HEK293 (cell line): ENCODE measurements around the gene APOE.

Experiments used
- CTCF ChIA-PET: fragments of 350-600 bp; formaldehyde crosslinking; extraction: SDS; loops from one replicate; lab custom pipeline; 2021; ENCODE audit warnings: antibody characterized with exemption; lab: Yijun Ruan, JAX
- POLR2A ChIA-PET: fragments of 300-600 bp; formaldehyde crosslinking; extraction: SDS; loops from one replicate; lab custom pipeline; 2020; ENCODE audit warnings: antibody characterized with exemption, inconsistent platforms; lab: Yijun Ruan, JAX
- H3K27ac ChIP-seq: fragments of 200-500 bp; sonication (Bioruptor generic); 2 replicates; pipeline ENCODE4 v1.5.1; 2014; ENCODE audit warnings: low read depth, low read length, control low read depth, inconsistent platforms; ENCODE audit errors: extremely low read depth
- H3K36me3 ChIP-seq, 2 experiments: fragments of 200-500 bp in 1 of 2; sonication (Bioruptor generic) in 1 of 2; 1 replicate in 1 of 2; 2 replicates in 1 of 2; pipeline ENCODE4 v1.5.1; 2014 to 2017; ENCODE audit warnings: inconsistent platforms in 2 of 2, low read length in 2 of 2; ENCODE audit not compliant: control insufficient read depth in 2 of 2, insufficient read depth in 1 of 2
- H3K4me1 ChIP-seq: fragments of 200-500 bp; sonication (Bioruptor generic); 2 replicates; pipeline ENCODE4 v1.5.1; 2014; ENCODE audit warnings: mild to moderate bottlenecking, low read length, inconsistent platforms; ENCODE audit not compliant: control insufficient read depth, insufficient read depth
- H3K4me3 ChIP-seq: 2 replicates; pipeline ENCODE4 v1.5.1; 2011; ENCODE audit warnings: low read depth, mild to moderate bottlenecking, control low read depth, low read length, moderate library complexity
- H3K9me3 ChIP-seq: fragments of 200-500 bp; sonication (Bioruptor generic); 2 replicates; pipeline ENCODE4 v1.5.1; 2014; ENCODE audit warnings: low read depth, low read length, inconsistent platforms; ENCODE audit not compliant: control insufficient read depth, insufficient read depth
- EGR2 ChIP-seq: fragments of 450-650 bp; formaldehyde crosslinking; IDR thresholded peaks from 2 replicates; pipeline ENCODE4 v1.5.1; 2016; ENCODE audit warnings: low read depth, missing biosample characterization, missing genetic modification characterization
- GLIS1 ChIP-seq: fragments of 450-650 bp; formaldehyde crosslinking; IDR thresholded peaks from 2 replicates; pipeline ENCODE4 v1.5.1; 2016; ENCODE audit warnings: missing biosample characterization, missing genetic modification characterization
- GLIS2 ChIP-seq: fragments of 450-650 bp; formaldehyde crosslinking; IDR thresholded peaks from 2 replicates; pipeline ENCODE4 v1.5.1; 2016; ENCODE audit warnings: missing biosample characterization, missing genetic modification characterization
- HOXD13 ChIP-seq: sonication (generic); formaldehyde crosslinking; IDR thresholded peaks from 2 replicates; pipeline ENCODE4 v1.8.0; 2022; ENCODE audit warnings: missing genetic modification reagents, borderline replicate concordance
- IKZF3 ChIP-seq: fragments of 450-650 bp; IDR thresholded peaks from 2 replicates; pipeline ENCODE4 v1.5.0; 2018; ENCODE audit warnings: missing biosample characterization, mild to moderate bottlenecking, missing genetic modification characterization, moderate library complexity
- KLF1 ChIP-seq: fragments of 450-650 bp; formaldehyde crosslinking; IDR thresholded peaks from 2 replicates; pipeline ENCODE4 v1.5.1; 2016; ENCODE audit warnings: missing biosample characterization, missing genetic modification characterization
- ZBTB7A ChIP-seq: fragments of 450-650 bp; formaldehyde crosslinking; IDR thresholded peaks from 2 replicates; pipeline ENCODE4 v1.5.1; 2016; ENCODE audit warnings: low read depth, missing biosample characterization, missing genetic modification characterization
- ZNF175 ChIP-seq: fragments of 450-650 bp; formaldehyde crosslinking; IDR thresholded peaks from 2 replicates; pipeline ENCODE4 v1.5.1; 2016; ENCODE audit warnings: missing biosample characterization, missing genetic modification characterization
- ZNF18 ChIP-seq: fragments of 450-650 bp; formaldehyde crosslinking; IDR thresholded peaks from 2 replicates; pipeline ENCODE4 v1.5.1; 2016; ENCODE audit warnings: missing biosample characterization, missing genetic modification characterization
- ZNF423 ChIP-seq: fragments of 450-650 bp; formaldehyde crosslinking; IDR thresholded peaks from 2 replicates; pipeline ENCODE4 v1.5.1; 2016; ENCODE audit warnings: missing biosample characterization, missing genetic modification characterization
- ZNF449 ChIP-seq: fragments of 450-650 bp; formaldehyde crosslinking; IDR thresholded peaks from 2 replicates; pipeline ENCODE4 v1.5.1; 2017; ENCODE audit warnings: missing biosample characterization, mild to moderate bottlenecking, missing genetic modification characterization, moderate library complexity
- TF ChIP-seq, protein P1 (sequence below): fragments of 450-650 bp; formaldehyde crosslinking; IDR thresholded peaks from 2 replicates; pipeline ENCODE4 v1.5.1; 2016; ENCODE audit warnings: missing biosample characterization, missing genetic modification characterization
- TF ChIP-seq, protein P2 (sequence below): fragments of 450-650 bp; formaldehyde crosslinking; IDR thresholded peaks from 2 replicates; pipeline ENCODE4 v1.5.1; 2016; ENCODE audit warnings: missing biosample characterization, missing genetic modification characterization

Gene APOE

DNA sequence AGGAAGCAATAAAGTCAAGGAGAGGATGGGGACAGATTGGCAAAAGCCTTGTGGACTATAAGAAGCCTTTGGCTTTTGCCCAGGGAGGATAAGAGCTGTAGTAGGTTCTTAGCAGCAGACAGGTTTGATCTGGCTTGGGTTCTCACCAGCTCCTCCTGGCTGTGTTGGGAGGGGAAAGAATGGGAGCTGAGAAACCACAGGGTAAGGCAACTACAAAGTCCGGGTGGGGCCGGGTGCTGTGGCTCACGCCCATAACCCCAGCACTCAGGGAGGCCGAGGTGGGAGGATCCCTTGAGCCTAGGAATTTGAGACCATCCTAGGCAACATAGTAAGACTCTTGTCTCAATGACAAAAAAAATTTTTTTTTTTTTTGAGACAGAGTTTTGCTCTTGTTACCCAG lies 38.9 kb upstream of the APOE start:
- TF ChIP-seq HOXD13 (CRISPR knock-in tag) (no peak), ZNF449 (no peak), GLIS2 (tag by site-specific recombination) (no peak), IKZF3 (no peak), KLF1 (tag by site-specific recombination) (peak; percentile 86)
- TF ChIP-seq, protein P1, sequence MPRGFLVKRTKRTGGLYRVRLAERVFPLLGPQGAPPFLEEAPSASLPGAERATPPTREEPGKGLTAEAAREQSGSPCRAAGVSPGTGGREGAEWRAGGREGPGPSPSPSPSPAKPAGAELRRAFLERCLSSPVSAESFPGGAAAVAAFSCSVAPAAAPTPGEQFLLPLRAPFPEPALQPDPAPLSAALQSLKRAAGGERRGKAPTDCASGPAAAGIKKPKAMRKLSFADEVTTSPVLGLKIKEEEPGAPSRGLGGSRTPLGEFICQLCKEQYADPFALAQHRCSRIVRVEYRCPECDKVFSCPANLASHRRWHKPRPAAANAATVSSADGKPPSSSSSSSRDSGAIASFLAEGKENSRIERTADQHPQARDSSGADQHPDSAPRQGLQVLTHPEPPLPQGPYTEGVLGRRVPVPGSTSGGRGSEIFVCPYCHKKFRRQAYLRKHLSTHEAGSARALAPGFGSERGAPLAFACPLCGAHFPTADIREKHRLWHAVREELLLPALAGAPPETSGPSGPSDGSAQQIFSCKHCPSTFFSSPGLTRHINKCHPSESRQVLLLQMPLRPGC (tag by site-specific recombination): no peak
- no peaks in the 10 kb centered on the region for H3K9me3 ChIP-seq
- no peak overlapping the region for H3K27ac ChIP-seq
- H3K4me1 ChIP-seq: no peaks in the 10 kb centered on the region
- ChIA-PET POLR2A (interaction anchor here (0.7 to 1.1 kb wide), 3 partner anchors 12 to 269 kb away, joined by 4 to 5 read pairs (median 4); partner anchors contain the start of gene TOMM40), CTCF (interaction anchor here (0.6 to 1.2 kb wide), 2 partner anchors 38 to 172 kb away, joined by 3 to 4 read pairs; partner anchors contain the start of gene APOE)
- H3K36me3 ChIP-seq: peaks cover 30 to 54% of the 10 kb centered on the region in 2 experiments
- no peak overlapping the region for H3K4me3 ChIP-seq

GRCh38 chr19:44867578-44867977 lies 38.0 kb upstream of the APOE start:
- H3K27ac ChIP-seq: no peak overlapping the region
- POLR2A ChIA-PET: interaction anchor here (1.1 kb wide), 1 partner anchor 13 kb away, joined by 5 read pairs; no protein-coding TSS in a partner anchor
- CTCF ChIA-PET: interaction anchor here (0.6 to 1.2 kb wide), 3 partner anchors 17 to 1132 kb away, joined by 3 to 6 read pairs (median 4); partner anchors contain the start of gene APOE
- no peaks in the 10 kb centered on the region for H3K4me1 ChIP-seq
- H3K36me3 ChIP-seq: peaks cover 36 to 63% of the 10 kb centered on the region in 2 experiments
- no peaks in the 10 kb centered on the region for H3K9me3 ChIP-seq
- no peak for TF ChIP-seq ZNF423
- no peak for TF ChIP-seq ZBTB7A (tag by site-specific recombination)
- TF ChIP-seq ZNF175 (tag by site-specific recombination): no peak
- no peak for TF ChIP-seq ZNF18
- no peak overlapping the region for H3K4me3 ChIP-seq

GRCh38 chr19:44869733-44870470 lies 35.7 kb upstream of the APOE start:
- no peak overlapping the region for H3K4me3 ChIP-seq
- POLR2A ChIA-PET: interaction anchor here (0.6 kb wide), 1 partner anchor 222 kb away, joined by 4 read pairs; no protein-coding TSS in a partner anchor

More at GRCh38 chr19:44869733-44870470, 35.7 kb upstream of the APOE start:
- Histone ChIP-seq H3K9me3 (no peaks in the 10 kb centered on the region), H3K27ac (no peak overlapping the region), H3K4me1 (no peaks in the 10 kb centered on the region), H3K36me3 (peaks cover 53 to 81% of the 10 kb centered on the region in 2 experiments)
- CTCF ChIA-PET: interaction anchor here (0.6 to 0.8 kb wide), 2 partner anchors 108 to 184 kb away, joined by 3 to 4 read pairs; no protein-coding TSS in a partner anchor
- TF ChIP-seq, protein P2, sequence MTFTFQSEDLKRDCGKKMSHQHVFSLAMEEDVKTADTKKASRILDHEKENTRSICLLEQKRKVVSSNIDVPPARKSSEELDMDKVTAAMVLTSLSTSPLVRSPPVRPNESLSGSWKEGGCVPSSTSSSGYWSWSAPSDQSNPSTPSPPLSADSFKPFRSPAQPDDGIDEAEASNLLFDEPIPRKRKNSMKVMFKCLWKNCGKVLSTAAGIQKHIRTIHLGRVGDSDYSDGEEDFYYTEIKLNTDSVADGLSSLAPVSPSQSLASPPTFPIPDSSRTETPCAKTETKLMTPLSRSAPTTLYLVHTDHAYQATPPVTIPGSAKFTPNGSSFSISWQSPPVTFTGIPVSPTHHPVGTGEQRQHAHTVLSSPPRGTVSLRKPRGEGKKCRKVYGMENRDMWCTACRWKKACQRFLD (tag by site-specific recombination): no peak
- peak; percentile 38; the same call in 1 of the 2 replicates for TF ChIP-seq GLIS1 (tag by site-specific recombination)
- peak; percentile 79 for TF ChIP-seq KLF1 (tag by site-specific recombination)
- TF ChIP-seq EGR2 (tag by site-specific recombination): peak; percentile 35; the same call in 1 of the 2 replicates
